GM19351 (cell line): ENCODE results near the gene LTBP1.
"Not testable (repeated sequence)": the region's sequence is repeated elsewhere in the genome, so short reads cannot be mapped to it uniquely, and the experiment has no call there.

ENCODE experiments used
- ATAC-seq: cut with Tn5 transposase; IDR thresholded peaks from one replicate; pipeline ENCODE4 v1.9.1; 2021; ENCODE audit warnings: mild to moderate bottlenecking, moderate library complexity; ENCODE audit not compliant: unreplicated experiment

LTBP1 gene

DNA sequence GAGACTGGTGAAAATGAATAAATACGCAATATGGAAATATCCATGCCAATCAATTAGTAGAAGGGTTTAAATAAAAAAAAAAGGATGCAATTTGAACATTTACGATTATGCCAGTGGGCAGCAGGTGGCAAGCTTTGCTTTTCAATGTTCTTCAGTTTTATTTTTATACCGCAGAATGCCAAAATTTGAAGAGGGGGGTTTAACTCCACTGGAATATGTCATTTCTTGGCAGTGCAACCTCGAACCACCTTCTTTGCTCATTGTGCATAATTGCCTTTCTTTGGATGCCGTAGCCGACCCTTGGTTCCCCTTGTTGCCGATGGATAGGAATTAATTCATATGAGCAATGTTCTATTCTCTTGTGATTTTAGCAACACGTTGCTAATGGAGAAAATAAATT is 88.0 kb downstream of the LTBP1 start:
- no peak for ATAC-seq

- ATAC-seq, result no peak
Observed at GRCh38 chr2:33038230-33038629, 91.5 kb downstream of the LTBP1 start.

GRCh38 chr2:33038799-33039198 is 92.0 kb downstream of the LTBP1 start:
- ATAC-seq, result no peak

DNA sequence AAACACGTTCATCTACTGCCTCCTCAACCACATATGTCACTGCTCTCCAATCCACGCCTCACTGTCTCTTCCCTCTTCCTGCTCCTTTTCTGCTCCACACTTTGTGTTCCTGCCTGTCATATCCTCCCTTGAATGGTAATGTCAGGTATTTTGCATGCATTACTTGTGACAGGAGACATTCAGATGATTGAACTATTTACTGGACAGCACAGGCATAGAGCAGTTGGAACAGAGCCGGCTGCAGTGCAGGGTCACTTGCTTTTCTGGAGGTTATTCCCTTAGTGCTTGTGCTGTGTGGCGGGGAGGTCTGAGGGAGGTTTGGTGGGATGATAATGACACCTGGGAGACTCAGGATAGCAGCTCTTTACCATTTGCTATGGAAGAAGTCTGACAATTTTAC is 93.8 kb downstream of the LTBP1 start:
- ATAC-seq, result no peak

DNA sequence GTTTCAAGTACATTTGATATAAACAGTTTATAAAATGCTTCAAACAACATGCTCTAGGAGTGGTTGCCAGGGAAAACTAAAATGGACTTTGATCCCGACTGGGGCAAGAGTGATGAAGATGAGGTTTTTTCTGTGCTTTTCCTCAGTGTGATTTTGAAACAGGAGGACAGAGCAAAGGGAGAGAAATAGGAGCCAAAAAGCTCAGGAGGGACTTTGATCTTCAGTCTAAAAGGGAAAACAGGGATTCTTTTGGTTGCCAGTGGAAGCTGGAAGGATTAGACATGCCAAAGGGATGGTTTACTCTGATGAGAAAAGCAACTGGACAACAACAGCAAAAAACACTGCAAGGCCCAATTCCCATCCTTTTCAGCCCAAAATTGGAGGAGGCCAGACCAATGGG is 95.5 kb downstream of the LTBP1 start:
- ATAC-seq, result no peak

DNA sequence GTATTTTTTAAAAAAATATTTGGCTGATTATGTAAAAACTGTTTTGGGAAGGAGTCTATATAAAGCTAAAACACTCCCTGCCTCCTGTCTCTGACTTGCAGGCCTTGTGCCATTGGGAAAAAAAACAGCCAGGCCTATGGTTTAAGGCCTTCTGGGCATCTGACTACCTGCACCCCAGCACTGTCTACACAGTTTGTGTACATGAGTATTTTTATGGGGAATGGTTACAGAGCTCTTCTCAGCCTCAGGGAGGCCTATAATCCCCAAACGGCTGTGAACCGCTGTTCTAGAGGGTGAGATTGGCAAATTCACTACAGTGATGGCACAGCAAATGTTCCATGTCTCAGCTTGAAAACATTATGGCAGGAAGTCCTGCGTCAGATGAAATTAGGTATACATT is 96.1 kb downstream of the LTBP1 start:
- no peak for ATAC-seq

DNA sequence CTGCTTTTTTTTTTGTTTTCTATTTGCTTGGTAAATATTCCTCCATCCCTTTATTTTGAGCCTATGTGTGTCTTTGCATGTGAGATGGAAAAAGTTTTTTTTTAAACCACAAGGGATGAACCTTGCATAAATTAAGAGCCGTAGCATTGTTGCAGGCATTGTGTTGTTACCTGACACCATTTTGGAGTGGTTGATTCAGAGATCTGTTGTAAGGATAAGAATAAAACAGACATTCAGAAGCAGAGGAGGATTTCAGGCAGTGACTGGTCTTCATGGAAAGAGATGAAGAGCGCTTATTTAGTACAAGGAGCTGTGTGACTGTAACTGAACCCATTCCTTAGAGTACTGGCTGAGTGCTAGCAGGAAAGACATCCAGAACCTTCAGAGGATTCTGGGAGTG is 101.2 kb downstream of the LTBP1 start:
- ATAC-seq, result no peak

DNA sequence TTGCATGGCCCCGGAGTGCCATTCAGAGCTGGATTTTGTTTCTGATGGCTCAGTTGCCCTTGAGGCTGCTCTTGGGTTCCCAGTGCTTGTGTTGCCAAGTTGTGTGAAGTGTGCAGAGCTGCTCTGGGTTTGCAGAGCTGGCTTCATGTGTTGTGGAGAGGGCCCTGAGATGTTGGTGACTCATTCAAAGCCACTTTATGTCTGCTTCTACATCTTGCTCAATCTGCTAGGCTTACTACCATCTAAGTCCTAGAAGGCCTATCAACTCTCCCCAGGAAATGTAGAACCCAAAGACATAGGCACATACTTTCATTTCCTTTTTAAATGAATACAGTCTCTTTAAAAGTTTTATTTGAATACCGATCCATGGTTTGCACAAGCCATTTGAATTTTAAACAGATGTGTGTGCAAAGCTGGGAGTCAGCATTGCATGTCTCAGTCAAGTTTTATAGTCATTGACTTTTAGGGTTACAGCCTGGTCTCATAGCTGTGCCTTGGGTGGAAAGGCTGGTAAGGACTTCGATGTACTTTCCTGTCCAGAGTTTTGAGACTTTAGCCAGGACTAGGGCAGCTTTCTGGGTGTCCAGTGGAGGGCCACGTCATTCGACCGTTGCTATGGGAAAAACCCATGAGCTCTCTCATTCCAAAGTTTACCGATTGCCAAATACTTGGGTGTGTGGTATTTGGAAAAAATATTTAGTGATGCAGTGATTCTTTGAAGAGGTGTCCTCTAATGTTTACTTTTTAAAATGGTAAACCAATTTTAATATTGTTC is 105.0 kb downstream of the LTBP1 start:
- no peak for ATAC-seq

- no peak for ATAC-seq
Observed at GRCh38 chr2:33052361-33052735, 105.6 kb downstream of the LTBP1 start.

DNA sequence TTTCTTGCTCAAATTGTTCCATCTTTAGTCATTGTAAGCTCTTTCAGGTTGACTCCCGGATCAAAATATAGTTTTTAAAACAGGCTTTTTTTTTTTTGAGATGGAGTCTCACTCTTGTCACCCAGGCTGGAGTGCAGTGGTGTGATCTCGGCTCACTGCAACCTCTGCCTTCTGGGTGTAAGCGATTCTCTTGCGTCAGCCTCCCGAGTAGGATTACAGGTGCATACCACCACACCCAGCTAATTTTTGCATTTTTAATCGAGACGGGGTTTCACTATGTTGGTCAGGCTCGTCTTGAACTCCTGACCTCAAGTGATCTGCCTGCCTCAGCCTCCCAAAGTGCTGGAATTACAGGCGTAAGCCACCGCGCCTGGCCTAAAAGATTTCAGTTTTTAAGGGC is 106.0 kb downstream of the LTBP1 start:
- ATAC-seq, result not testable (repeated sequence)

DNA sequence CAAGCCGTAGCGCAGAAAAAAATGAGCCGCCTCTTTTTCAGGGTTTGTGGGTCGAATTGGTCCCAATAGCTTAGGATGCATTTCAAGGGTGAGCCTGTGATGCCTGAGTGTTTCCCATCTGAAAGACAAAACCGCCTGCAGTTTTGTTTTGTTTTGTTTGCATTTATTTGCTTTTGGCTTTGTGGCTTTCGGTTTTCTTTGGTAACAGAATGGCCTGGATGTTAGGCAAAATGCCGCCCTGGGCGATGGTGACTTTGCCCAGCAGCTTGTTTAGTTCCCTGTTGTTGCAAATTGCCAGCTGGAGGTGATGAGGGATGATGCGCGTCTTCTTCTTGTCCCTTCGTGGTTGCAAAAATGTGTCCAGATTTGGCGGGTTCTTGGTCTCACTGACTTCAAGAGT is 109.4 kb downstream of the LTBP1 start:
- no peak for ATAC-seq

DNA sequence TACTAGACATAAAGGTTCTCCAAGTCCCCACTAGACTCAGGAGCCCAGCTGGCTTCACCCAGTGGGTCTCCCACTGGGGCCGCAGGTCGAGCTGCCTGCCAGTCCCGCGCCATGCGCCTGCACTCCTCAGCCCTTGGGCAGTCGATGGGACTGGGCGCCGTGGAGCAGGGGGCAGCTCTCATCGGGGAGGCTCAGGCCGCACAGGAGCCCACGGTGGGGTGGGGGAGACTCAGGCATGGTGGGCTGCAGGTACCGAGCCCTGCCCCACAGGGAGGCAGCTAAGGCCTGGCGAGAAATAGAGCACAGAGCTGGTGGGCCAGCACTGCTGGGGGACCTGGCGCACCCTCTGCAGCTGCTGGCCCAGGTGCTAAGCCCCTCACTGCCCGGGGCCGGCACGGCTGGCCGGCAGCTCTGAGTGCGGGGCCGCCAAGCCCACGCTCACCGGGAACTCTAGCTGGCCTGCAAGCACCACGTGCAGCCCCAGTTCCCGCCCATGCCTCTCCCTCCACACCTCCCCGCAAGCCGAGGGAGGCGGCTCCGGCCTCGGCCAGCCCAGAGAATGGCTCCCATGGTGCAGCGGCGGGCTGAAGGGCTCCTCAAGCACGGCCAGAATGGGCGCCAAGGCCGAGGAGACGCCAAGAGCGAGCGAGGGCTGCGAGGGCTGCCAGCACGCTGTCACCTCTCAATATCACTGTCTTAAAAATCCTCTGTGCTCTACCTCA is 110.7 kb downstream of the LTBP1 start:
- ATAC-seq, result not testable (repeated sequence)

DNA sequence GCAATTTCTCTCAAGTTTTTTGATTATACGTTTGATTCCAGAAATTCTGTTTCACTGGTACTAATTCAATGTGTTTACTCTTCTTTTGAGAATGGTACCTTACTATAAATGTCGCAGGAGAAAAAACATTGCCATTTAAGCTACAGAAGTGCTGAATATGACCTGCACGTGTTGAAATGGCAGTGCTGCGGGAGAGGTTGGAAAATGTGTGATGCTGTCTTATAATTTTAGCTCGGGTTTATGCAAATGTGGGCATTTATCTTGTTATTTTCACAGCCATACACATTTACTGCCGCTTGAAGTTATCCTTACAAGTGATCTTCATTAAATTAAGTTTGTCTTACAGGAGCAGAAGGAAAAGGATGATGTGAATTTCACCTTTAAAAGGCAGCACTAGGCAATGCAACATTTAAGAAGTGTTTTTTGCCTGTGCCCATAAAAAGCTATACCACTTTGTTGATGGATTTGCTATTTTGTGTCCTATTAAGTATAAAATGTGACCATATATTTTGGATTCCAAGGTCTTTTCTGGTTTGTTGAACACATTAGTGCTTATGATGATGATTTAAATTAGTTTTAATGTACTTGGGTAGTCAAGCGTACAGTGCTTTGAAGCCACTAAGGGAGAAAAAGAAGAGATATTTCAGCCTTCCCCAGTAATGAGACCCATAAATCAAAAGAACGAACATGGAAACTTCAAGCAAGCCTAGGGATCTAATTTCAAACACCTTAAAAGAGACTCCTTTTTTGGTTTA is 112.1 kb downstream of the LTBP1 start:
- ATAC-seq, result no peak

GRCh38 chr2:33059471-33060156 is 112.9 kb downstream of the LTBP1 start:
- no peak for ATAC-seq

- no peak for ATAC-seq
Observed at GRCh38 chr2:33060405-33060804, 113.7 kb downstream of the LTBP1 start.

GRCh38 chr2:33062665-33063250 is 116.0 kb downstream of the LTBP1 start:
- ATAC-seq, result no peak

GRCh38 chr2:33064349-33064801 is 117.6 kb downstream of the LTBP1 start:
- no peak for ATAC-seq

GRCh38 chr2:33067598-33067997 is 120.8 kb downstream of the LTBP1 start:
- ATAC-seq, result no peak

GRCh38 chr2:33068261-33068660 is 121.5 kb downstream of the LTBP1 start:
- no peak for ATAC-seq

GRCh38 chr2:33069894-33070651 is 123.3 kb downstream of the LTBP1 start:
- ATAC-seq, result peak; percentile 73
